ENCODE data around the gene SPINT1. TPM values are rescaled to one million over a fixed set of nuclear protein-coding genes. Genes with fewer than 3 reads are reported as not detected.

The SPINT1 gene
- total RNA-seq, 4 donors from 2014 or later: 303 to 430 (median 372) TPM

DNA sequence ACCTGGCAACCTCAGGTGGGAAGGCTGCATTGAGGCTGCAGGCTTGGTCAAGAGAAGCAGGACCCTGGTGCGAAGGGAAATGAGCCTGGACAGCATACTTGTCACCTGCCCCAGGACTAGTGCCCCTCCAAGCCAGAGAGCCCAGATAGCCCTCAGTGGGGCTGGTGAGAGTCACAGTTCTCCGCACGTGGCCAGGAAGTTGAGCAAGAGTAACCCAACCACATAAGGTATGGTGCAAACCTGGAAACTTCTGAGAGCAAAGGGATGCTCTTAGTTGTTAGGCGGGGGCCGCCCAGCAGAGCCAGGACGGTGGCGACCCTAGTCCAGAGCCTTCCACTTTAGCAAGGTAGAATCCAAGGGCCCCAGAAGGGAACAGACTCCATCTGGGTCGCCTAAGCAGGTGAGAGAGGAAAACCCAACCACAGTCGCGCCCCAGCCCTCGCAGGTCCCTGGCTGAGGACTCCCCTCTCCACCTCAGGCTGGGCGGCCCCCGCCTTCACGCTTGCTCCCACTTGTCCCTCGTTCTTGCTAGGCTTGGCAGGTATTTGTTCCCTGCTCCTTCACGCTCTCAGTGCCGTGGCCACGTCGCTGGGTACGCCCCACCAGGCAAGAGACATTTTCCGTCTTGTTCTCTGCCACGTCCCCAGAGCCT, 49.3 kb downstream of the SPINT1 start:
- peaks cover 11% of the 10 kb centered on the region for H3K36me3 ChIP-seq
- 64% methylated on average over 19 of the region's 22 CpGs for WGBS
- no peaks in the 10 kb centered on the region for H3K27me3 ChIP-seq
- H3K4me1 ChIP-seq: peaks cover 24% of the 10 kb centered on the region
- peak overlapping the region; percentile 91 for H3K4me3 ChIP-seq
- H3K27ac ChIP-seq: peak overlapping the region; percentile 73
- no peak for DNase-seq (ENCODE audit: low spot score in 2 of 2)
- TF ChIP-seq POLR2A (IDR thresholded peaks at IDR 0.05) (no peak), EP300 (IDR thresholded peaks at IDR 0.05) (no peak), POLR2AphosphoS5 (IDR thresholded peaks at IDR 0.05) (no peak)
- TF ChIP-seq, protein P1, sequence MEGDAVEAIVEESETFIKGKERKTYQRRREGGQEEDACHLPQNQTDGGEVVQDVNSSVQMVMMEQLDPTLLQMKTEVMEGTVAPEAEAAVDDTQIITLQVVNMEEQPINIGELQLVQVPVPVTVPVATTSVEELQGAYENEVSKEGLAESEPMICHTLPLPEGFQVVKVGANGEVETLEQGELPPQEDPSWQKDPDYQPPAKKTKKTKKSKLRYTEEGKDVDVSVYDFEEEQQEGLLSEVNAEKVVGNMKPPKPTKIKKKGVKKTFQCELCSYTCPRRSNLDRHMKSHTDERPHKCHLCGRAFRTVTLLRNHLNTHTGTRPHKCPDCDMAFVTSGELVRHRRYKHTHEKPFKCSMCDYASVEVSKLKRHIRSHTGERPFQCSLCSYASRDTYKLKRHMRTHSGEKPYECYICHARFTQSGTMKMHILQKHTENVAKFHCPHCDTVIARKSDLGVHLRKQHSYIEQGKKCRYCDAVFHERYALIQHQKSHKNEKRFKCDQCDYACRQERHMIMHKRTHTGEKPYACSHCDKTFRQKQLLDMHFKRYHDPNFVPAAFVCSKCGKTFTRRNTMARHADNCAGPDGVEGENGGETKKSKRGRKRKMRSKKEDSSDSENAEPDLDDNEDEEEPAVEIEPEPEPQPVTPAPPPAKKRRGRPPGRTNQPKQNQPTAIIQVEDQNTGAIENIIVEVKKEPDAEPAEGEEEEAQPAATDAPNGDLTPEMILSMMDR (IDR thresholded peaks at IDR 0.05): no peak
- no peaks in the 10 kb centered on the region for H3K9me3 ChIP-seq

DNA sequence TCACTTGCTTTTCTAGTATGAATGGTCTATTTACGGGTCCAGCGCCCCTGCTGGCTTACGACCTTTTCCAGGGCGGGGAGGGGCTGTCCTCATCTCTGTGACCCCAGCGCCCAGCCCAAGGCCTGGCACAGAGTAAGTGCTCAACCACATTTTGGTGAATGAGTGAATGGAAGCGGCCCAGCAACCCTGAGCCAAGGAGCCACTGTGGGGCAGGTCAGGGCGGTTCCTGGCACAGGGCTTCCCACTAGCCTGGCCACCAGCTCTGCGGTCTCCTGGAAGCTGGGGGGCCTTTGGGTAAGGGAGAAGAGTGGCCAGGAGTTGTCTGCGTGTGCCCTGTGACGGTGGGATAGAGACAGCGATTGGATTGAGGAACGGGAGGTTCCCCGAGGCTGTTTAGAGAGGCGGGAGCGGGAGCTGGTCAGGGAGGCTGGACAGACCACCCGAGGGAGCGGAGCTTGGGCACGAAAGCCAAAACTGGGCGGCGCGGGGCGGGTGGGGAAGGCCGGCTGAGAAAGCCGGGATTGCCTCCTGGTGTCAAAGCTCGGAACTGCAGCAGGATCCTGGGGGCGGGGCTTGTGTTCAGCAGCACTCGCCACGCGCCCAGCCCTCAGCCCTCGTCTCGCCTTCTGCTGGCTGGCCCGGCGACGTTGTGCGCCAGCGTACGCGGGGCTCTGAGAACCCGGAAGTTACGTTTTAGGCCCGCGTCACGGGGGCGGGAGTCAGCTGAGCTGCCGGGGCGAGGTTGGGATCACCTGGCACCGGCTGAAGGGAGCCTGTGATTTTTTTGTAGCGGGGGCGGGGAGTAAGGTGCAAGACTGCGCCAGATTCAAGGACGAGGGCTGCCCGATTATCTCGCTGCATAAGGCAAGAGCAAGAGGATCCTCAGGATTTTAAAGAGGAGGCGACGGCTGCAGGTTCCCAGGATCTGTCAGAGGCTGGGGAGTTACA, 50.2 kb downstream of the SPINT1 start, which contains the start of gene VPS18:
TSS of gene VPS18 (plus strand) at position 718 of the 948 bp plus-strand sequence. CDS start 319 bp downstream, outside the sequence.
- TF ChIP-seq POLR2A (IDR thresholded peaks at IDR 0.05) (peak in 1 of 2 donors; percentile 10), EP300 (IDR thresholded peaks at IDR 0.05) (no peak), POLR2AphosphoS5 (IDR thresholded peaks at IDR 0.05) (peak in 2 of 3 donors; percentile 72 to 91)
- TF ChIP-seq, protein P1 (IDR thresholded peaks at IDR 0.05): peak; percentile 97 to 99
- WGBS: 3% methylated on average over 28 of the region's 55 CpGs
- H3K36me3 ChIP-seq: peaks cover 20% of the 10 kb centered on the region
- H3K4me1 ChIP-seq: peaks cover 24% of the 10 kb centered on the region
- peak within 1 kb of the TSS; percentile 91 for H3K4me3 ChIP-seq
- H3K9me3 ChIP-seq: no peaks in the 10 kb centered on the region
- peak within 1 kb of the TSS; percentile 92 for H3K27ac ChIP-seq
- no peaks in the 10 kb centered on the region for H3K27me3 ChIP-seq
- peak; percentile 99 for DNase-seq (ENCODE audit: low spot score in 2 of 2)

DNA sequence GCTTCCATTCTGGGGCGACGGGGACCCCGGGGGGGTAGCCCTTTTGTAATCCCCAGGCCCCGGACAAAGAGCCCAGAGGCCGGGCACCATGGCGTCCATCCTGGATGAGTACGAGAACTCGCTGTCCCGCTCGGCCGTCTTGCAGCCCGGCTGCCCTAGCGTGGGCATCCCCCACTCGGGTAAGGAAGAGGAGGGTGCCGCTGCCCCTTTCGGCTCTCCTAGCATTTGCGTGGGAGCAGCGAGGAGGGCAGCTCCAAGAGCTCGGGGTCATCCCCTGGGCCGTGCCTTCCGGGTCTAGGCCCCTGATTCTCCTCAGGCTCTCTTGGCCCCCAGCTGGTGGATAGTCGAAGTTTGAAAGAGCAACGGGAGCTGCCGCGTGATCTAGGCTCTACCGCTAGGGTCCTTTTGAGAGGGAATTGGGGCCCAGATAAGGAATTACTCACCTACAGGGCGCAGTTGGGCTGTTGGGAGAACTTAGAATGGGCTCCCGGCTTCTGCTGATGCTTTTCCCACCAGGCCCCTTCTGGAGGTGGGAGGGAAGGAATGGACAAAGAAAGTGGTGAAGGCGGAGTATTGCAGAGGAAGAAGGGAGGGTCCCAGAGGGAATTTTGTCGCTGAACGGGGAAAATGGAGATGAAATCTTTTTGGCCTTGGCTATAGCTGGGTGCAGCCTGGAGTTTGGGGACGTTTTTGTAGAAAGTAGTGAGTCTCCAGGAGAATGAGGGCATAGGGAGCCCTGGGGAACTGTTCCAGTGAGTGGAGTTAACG, 51.0 kb downstream of the SPINT1 start:
- H3K27me3 ChIP-seq: no peaks in the 10 kb centered on the region
- H3K9me3 ChIP-seq: no peaks in the 10 kb centered on the region
- H3K27ac ChIP-seq: peak overlapping the region; percentile 92
- DNase-seq (ENCODE audit: low spot score in 2 of 2): no peak
- 2% methylated on average over 18 of the region's 33 CpGs for WGBS
- H3K4me3 ChIP-seq: peak overlapping the region; percentile 91
- H3K4me1 ChIP-seq: peaks cover 24% of the 10 kb centered on the region
- no peak for TF ChIP-seq EP300 (IDR thresholded peaks at IDR 0.05)
- TF ChIP-seq, protein P1 (IDR thresholded peaks at IDR 0.05): peak; percentile 28 to 47
- peaks cover 28% of the 10 kb centered on the region for H3K36me3 ChIP-seq

DNA sequence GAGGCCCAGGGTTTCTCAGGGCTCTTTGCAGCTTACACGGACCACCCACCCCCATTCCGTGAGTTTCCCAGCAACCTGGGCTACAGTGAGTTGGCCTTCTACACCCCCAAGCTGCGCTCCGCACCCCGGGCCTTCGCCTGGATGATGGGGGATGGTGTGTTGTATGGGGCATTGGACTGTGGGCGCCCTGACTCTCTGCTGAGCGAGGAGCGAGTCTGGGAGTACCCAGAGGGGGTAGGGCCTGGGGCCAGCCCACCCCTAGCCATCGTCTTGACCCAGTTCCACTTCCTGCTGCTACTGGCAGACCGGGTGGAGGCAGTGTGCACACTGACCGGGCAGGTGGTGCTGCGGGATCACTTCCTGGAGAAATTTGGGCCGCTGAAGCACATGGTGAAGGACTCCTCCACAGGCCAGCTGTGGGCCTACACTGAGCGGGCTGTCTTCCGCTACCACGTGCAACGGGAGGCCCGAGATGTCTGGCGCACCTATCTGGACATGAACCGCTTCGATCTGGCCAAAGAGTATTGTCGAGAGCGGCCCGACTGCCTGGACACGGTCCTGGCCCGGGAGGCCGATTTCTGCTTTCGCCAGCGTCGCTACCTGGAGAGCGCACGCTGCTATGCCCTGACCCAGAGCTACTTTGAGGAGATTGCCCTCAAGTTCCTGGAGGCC, 55.8 kb downstream of the SPINT1 start:
- no peak for DNase-seq (ENCODE audit: low spot score in 2 of 2)
- no peak overlapping the region for H3K27ac ChIP-seq
- H3K4me3 ChIP-seq: no peak overlapping the region
- no peaks in the 10 kb centered on the region for H3K27me3 ChIP-seq
- WGBS: 88% methylated on average over 8 of the region's 33 CpGs
- H3K36me3 ChIP-seq: peaks cover 68% of the 10 kb centered on the region
- TF ChIP-seq POLR2A (IDR thresholded peaks at IDR 0.05) (no peak), POLR2AphosphoS5 (IDR thresholded peaks at IDR 0.05) (no peak), EP300 (IDR thresholded peaks at IDR 0.05) (no peak)
- TF ChIP-seq, protein P1 (IDR thresholded peaks at IDR 0.05): no peak
- peaks cover 50% of the 10 kb centered on the region for H3K4me1 ChIP-seq
- H3K9me3 ChIP-seq: no peaks in the 10 kb centered on the region
